Activated T-cell treated with anti-CD3 and anti-CD28 coated beads for 1 hour (primary cell): ENCODE results near the gene JOSD2.

Experiments
- DNase-seq: peaks from one replicate; pipeline ENCODE4 v3.0.0-alpha.2; 2020; ENCODE audit warnings: low read depth

Gene JOSD2

GRCh38 chr19:50514346-50515167, 3.6 kb upstream of the JOSD2 start:
- no peak for DNase-seq

- no peak for DNase-seq
Observed at GRCh38 chr19:50513746-50514345, 2.9 kb upstream of the JOSD2 start, which contains the start of gene ASPDH. Gene ASPDH (minus strand): TSS chr19:50513913. CDS start chr19:50513823, 90 bp downstream.

GRCh38 chr19:50512999-50513745, 2.2 kb upstream of the JOSD2 start:
- no peak for DNase-seq

- no peak for DNase-seq
Observed at GRCh38 chr19:50512112-50512998, 1.4 kb upstream of the JOSD2 start.

GRCh38 chr19:50510700-50511068, 307 bp downstream of the JOSD2 start:
- no peak for DNase-seq

- DNase-seq: no peak
Observed at GRCh38 chr19:50510121-50510670, 795 bp downstream of the JOSD2 start.

GRCh38 chr19:50509366-50509765, 1.6 kb downstream of the JOSD2 start:
- DNase-seq: no peak

- DNase-seq: no peak
Observed at GRCh38 chr19:50508843-50509190, 2.2 kb downstream of the JOSD2 start.

- DNase-seq: no peak
Observed at GRCh38 chr19:50507376-50507775, 3.6 kb downstream of the JOSD2 start.

GRCh38 chr19:50506700-50507099, 4.3 kb downstream of the JOSD2 start:
- no peak for DNase-seq

GRCh38 chr19:50505856-50506611, 5.0 kb downstream of the JOSD2 start:
- DNase-seq: no peak

- no peak for DNase-seq
Observed at GRCh38 chr19:50501568-50502475, 9.2 kb downstream of the JOSD2 start.

- no peak for DNase-seq
Observed at GRCh38 chr19:50501186-50501567, 9.8 kb downstream of the JOSD2 start.

- no peak for DNase-seq
Observed at GRCh38 chr19:50500753-50501151, 10.2 kb downstream of the JOSD2 start.

- DNase-seq: no peak
Observed at GRCh38 chr19:50500060-50500752, 10.8 kb downstream of the JOSD2 start.

GRCh38 chr19:50498219-50499056, 12.6 kb downstream of the JOSD2 start:
- DNase-seq: no peak

GRCh38 chr19:50497022-50497405, 14.0 kb downstream of the JOSD2 start:
- DNase-seq: no peak
